ENCODE results near the gene OSM.

OSM gene

GRCh38 chr22:30262917-30263741 is 3.5 kb downstream of the OSM start:
- DNase-seq = peak; percentile 60

DNA sequence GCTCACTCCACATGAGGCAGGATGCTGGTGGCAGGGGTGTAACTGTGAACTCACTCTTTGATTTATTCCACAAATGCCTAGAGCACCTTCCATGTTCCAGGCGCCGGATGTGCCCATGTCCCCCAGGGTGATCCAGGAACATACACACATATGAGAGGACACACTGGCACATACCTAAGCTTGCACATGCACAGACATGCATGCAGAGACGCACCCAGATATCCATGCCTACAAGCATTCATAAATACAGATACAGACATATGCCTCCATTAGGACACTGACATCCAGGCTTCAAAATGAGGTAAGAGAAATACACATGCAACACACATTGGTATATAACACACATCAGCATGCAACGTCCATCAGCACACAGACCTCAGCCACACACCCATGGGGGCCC is 4.5 kb downstream of the OSM start:
- DNase-seq = no peak

DNA sequence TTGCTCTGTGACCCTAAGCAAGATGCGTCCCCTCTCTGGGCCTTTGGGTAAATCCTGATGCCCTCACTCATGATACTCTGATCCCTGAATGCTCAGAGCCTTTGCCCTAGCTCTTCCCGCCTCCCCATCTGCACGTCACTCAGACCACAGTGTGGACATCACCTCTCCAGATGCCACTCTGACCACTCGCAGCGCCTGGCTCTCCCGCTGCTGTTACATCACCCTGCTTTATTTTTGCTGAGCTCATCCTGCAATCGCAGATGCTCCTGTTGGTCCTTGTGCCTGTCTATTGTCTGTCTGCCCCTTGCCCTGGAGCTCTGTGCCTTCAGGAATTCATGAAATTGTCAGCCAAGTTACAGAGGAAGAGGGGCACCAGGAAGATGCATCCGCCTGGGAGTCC is 5.5 kb downstream of the OSM start:
- DNase-seq = no peak

DNA sequence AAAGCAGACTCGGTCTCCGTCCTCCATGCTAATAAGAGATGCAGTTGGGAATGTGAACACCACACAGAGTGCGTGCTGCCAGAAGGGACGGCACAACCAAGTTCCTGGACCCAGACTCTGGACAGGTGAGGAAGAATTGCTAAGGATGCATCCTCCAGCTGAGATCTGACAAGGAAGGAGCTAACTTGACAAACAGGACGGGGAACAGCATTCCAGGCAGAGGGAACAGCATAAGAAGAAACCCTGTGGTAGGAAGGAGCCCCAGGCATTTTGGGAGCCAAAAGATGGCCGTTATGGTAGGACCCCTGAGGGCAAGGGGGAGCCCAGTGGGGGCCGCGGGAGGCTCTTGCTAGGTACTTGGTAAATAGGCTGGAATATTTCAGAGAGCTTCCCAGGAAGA is 6.0 kb downstream of the OSM start:
- no peak for DNase-seq

DNA sequence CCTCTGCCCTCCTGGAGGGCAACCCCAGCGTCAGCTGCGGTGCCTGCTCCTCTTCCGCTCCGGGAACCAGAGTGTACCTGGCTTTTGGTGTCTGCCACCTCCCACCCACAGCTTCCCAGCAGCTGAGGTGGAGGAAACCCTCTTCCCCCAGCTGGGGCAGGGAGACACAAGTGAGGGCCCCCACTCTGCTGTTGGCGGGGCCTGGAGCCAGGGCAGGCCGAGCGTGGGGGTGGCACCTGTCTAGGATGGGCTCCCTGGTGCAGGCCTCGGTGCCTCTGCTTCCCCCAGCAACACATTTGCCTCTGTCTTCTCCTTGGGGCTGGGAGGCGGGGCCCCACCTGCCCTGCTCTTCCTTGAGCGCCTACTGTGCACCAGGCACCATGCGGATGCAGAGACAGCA is 6.4 kb downstream of the OSM start:
- DNase-seq = no peak

GRCh38 chr22:30254314-30254713 is 12.3 kb downstream of the OSM start:
- DNase-seq = no peak

DNA sequence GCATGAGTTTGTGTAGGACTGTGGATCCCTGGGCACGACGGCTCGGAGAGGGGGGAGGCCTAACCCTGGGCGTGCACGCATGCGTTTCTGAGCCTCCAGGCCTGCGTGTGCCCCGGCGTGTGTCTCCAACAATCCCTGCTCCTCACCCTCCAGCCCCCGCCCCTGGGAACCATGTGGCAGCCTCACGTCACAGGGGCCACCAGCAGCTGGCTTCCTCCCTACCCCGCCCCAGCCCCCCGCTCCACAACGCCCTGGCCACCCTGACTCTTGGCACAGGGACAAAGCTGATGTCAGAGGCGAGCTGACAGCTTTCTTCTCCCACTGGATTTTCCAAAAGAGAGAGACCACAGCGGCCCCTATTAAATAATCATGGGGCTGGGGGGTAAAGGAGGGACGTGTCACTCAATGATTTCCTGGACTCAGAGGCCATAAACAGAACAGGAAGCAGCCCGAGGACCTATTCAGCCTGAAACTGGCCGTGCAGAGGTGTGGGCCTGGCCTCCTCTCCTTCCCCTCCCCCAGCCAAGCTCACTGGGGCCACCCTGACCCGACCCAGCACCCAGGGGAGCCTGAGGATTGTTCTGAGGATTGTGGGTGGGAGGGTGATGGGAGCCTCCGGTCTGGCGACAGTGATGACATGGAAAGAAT is 13.3 kb downstream of the OSM start:
- DNase-seq = peak; percentile 92

GRCh38 chr22:30252411-30253204 is 14.0 kb downstream of the OSM start:
- no peak for DNase-seq

- peak; percentile 86 for DNase-seq
Measured at GRCh38 chr22:30251711-30252110, 14.9 kb downstream of the OSM start.

DNA sequence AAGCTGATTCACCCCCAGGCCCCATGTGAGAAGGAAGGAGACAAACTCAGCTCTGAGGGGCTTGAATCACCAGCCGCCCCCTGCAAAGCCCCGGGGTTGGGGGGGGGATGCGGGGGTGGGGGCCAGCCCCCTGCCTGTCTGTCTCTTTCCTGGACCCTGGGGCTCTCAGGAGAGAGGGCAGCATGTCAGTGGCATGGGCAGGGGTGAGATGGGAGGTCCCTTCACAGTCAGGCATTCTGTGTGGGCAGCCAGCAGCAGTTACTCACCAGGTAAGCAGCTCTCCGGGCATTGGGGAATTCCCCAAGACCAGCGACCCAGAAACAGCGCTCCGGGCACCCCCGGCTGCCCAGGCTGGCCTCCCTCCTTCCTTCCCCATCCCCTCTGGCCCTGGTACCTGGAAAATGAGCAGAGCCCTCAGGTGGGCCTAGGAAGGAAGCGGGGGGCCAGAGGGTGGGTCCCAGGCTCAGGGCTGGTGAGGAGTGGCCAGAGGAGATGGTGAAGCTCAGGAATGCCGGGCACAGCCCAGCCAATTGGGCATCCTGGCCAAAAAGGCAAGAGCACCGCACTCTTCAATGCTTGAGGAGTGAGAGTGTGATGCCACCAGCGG is 15.9 kb downstream of the OSM start:
- peak; percentile 76 for DNase-seq

- no peak for DNase-seq
Measured at GRCh38 chr22:30250039-30250565, 16.5 kb downstream of the OSM start.

GRCh38 chr22:30249049-30250038 is 17.3 kb downstream of the OSM start:
- no peak for DNase-seq

DNA sequence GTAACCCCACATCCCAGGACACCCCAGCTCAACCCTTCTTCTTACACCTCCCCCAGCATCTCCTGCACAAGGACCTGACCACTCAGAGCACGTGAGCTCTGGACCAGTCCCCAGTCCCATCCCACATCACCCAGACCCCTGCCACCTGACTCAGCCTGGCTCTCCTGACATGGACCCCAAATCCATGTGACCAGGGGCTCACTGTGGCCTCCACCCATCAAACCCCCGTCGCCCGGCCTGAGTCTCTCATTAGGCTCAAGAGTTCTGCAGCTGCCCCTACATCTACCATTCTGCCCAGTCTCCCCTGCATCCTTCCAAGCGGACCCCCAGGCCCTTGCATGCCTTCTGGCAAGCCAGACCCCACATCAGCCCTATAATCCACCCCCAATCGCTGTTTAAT is 18.2 kb downstream of the OSM start:
- DNase-seq = no peak

GRCh38 chr22:30247974-30248373 is 18.7 kb downstream of the OSM start:
- DNase-seq = no peak

GRCh38 chr22:30247561-30247960 is 19.1 kb downstream of the OSM start:
- DNase-seq = no peak

DNA sequence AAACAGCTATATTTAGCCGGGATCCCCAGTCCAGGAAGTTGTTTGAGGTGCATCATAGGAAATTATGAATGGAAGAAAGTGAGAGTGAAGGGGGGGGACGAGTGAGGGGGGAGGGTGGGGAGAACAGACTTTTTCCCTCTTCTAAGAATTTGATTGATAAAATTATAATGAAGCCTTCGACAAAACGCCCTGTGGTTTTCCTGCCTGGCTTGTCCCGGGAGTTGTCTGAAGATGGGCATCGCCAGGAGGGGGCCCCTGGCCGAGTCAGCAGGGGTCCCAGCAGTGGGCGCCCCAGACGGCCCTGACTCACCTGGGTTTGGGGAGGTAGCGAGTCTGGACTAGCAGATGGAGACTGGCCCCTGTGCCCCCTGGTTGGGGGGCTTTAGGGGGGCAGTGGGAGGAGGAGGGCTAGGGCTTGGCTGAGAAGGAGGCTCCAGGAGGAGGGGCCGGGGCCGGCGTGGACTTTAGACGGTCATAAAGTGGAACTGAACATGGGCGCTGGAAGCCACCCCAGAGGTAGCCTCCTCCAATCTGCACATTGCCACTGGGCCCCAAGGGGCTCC is 19.8 kb downstream of the OSM start:
- peak; percentile 64 for DNase-seq

DNA sequence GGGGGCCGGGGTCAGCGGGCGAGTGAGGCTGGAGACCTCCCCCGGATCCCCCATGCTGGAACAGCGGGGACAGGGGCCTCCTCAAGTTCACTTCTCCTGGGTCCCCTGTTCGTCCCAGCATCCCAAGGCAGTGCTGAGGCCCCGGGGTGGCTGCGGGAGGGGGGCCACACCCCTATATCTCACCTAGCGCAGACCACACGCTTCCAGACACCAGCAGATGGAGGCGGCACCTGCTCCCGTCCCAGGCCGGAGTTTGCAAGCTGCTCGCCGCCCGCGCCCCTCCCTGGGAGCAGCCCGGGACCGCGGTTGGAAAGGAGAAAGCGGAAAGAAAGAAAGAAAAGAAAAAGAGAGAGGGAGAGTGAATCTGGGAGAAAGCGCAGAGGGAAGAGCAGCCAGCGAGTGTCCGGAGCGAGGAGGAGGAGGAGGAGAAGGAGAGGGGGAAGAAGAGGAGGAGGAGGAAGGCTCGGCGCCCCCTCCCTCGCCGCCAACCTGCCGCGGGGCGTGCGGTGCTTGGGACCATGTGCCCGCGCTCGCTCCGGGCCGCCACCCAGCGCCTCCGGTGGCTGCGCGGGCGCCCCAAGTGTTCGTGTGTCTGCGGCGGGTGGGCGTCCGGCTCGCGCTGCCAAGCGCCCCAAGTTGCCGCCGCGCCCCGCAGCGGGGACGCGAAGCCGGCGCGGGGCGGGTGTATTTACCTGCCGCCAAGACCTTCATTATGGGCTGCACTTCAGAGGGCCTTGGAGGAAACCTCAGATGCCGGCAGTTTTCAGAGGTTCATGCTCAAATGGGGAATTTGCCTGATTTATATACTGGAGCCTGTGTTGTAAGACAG is 20.5 kb downstream of the OSM start, which contains the start of gene LIF:
LIF (minus strand) TSS at position 775 of the 829 bp plus-strand sequence; CDS start at position 711, 64 bp downstream.
- DNase-seq = no peak

- DNase-seq = no peak
Measured at GRCh38 chr22:30245181-30245984, 21.3 kb downstream of the OSM start.

DNA sequence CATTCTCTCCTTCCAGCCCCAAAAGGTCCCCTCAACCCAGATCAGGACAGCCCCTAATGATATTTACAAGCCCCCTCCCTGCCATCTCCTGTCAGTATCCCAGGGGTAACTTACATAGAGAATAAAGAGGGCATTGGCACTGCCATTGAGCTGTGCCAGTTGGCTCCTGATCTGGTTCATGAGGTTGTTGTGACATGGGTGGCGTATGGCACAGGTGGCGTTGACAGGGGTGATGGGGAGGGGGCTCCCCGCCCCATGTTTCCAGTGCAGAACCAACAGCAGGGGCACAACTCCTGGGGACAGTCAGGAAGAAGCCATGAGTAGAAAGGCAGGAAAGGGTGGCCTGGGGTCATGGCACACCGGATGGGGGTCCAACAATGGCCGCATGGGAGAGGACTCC is 22.0 kb downstream of the OSM start:
- DNase-seq = no peak

Data from fibroblast of skin of back (primary cell).